Subcutaneous abdominal adipose tissue (tissue), 5 donors: Measurements from ENCODE around the gene F13A1.

Experiments
- H3K27ac ChIP-seq: one replicate; pipeline ENCODE4 v1.7.0; 2013; ENCODE audit warnings: low read depth, mild to moderate bottlenecking, inconsistent platforms, low read length, moderate library complexity
- H3K27me3 ChIP-seq, 5 donors: one replicate each; pipeline ENCODE4 v1.7.0; 2013; ENCODE audit warnings: low read length in 5 of 5, inconsistent platforms in 1 of 5; ENCODE audit not compliant: control insufficient read depth in 5 of 5, insufficient read depth in 4 of 5
- H3K36me3 ChIP-seq, 5 donors: one replicate each; pipeline ENCODE4 v1.7.0; 2013; ENCODE audit warnings: low read length in 5 of 5; ENCODE audit not compliant: control insufficient read depth in 5 of 5, insufficient read depth in 5 of 5
- H3K4me1 ChIP-seq, 5 donors: one replicate each; pipeline ENCODE4 v1.7.0; 2013; ENCODE audit warnings: low read length in 5 of 5, mild to moderate bottlenecking in 3 of 5, moderate library complexity in 1 of 5; ENCODE audit not compliant: control insufficient read depth in 5 of 5, insufficient read depth in 5 of 5
- H3K4me3 ChIP-seq, 5 donors: one replicate each; pipeline ENCODE4 v1.7.0; 2013; ENCODE audit warnings: low read length in 5 of 5, low read depth in 1 of 5
- H3K9ac ChIP-seq, 5 donors: one replicate each; pipeline ENCODE4 v1.7.0; 2013; ENCODE audit warnings: low read length in 5 of 5, mild to moderate bottlenecking in 4 of 5, moderate library complexity in 3 of 5
- H3K9me3 ChIP-seq, 5 donors: one replicate each; pipeline ENCODE4 v1.7.0; 2013; ENCODE audit warnings: low read length in 5 of 5; ENCODE audit not compliant: control insufficient read depth in 5 of 5
- donor health status: healthy.
- donor health status: healthy.
- donor health status: healthy.
- donor health status: healthy.
- donor health status: healthy.

F13A1 gene

DNA sequence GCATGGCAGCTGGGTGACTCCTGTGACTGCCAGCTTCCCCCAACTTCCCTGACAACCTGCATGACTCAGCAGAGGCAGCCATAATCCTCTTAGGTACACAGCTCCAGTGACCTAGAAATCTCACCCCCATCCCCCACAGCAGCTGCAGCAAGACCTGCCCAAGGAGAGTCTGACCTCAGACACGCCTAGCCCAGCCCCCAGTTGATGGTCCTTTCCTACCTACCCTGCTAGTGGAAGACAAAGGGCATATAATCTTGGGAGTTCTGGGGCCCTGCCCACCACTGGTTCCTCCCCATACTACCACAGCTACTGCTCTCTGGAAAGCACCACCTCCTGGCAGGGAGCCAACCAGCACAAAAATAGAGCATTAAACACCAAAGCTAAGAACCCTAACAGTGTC, 90.2 kb downstream of the F13A1 start:
- Histone ChIP-seq H3K9me3 (no peaks in the 10 kb centered on the region), H3K9ac (no peak overlapping the region), H3K4me3 (no peak overlapping the region), H3K27me3 (no peaks in the 10 kb centered on the region), H3K27ac (no peak overlapping the region), H3K36me3 (no peaks in the 10 kb centered on the region), H3K4me1 (peaks cover 0 to 4% (median 0%) of the 10 kb centered on the region in 5 donors)

DNA sequence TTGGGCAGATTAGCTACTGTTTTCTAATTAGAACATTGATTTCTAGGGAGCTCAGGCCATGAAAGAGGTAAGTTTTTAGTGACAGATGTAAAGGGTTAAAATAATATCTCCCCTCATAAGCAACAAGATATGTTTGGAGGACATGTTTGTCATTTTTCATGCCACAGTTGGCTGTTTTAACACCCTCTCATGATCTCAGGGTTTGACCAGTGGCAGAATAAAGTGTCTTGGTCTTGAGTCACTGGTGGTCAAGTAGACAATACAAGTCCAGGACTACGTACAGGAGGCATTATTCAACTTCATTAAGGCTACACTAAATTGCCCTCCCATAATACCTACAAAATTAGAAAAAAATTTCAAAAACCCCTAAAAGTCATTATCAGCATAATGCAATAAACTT, 92.6 kb downstream of the F13A1 start:
- H3K27me3 ChIP-seq: no peaks in the 10 kb centered on the region
- H3K4me1 ChIP-seq: peaks cover 0 to 4% (median 0%) of the 10 kb centered on the region in 5 donors
- H3K36me3 ChIP-seq: no peaks in the 10 kb centered on the region
- no peaks in the 10 kb centered on the region for H3K9me3 ChIP-seq
- H3K27ac ChIP-seq: no peak overlapping the region
- no peak overlapping the region for H3K9ac ChIP-seq
- H3K4me3 ChIP-seq: no peak overlapping the region

DNA sequence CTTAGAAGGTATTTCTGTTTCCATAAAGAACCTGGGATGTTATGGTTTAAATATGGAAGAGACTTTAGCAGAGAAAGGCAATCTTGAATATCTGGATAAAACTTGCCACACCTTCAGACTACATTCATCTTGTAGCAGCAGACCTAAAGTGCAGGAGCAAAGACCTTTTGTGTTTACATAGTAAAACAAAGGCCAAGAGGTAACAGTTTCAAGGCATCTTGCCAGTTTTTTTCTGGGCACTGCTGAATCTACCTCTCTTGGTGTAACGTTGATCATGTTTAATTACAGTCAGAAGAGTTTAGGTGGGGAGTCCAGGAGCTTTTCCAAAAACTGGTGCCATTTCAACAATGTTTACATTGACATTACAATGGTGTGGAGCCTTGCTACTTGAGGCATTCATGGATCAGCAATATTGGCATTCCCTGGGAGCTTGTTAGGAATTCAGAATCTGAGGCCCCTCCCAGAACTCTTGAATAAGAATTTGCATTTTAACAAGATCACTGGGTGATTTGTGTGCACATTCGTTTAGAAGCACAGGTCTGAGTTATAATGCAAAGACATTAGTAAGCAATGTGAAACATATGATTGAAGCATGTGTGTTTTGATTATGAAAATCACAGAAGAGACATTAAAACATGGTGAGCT, 94.5 kb downstream of the F13A1 start:
- Histone ChIP-seq H3K27ac (no peak overlapping the region), H3K9ac (no peak overlapping the region), H3K36me3 (no peaks in the 10 kb centered on the region), H3K4me3 (no peak overlapping the region), H3K4me1 (peaks cover 0 to 4% (median 0%) of the 10 kb centered on the region in 5 donors), H3K9me3 (no peaks in the 10 kb centered on the region), H3K27me3 (no peaks in the 10 kb centered on the region)

DNA sequence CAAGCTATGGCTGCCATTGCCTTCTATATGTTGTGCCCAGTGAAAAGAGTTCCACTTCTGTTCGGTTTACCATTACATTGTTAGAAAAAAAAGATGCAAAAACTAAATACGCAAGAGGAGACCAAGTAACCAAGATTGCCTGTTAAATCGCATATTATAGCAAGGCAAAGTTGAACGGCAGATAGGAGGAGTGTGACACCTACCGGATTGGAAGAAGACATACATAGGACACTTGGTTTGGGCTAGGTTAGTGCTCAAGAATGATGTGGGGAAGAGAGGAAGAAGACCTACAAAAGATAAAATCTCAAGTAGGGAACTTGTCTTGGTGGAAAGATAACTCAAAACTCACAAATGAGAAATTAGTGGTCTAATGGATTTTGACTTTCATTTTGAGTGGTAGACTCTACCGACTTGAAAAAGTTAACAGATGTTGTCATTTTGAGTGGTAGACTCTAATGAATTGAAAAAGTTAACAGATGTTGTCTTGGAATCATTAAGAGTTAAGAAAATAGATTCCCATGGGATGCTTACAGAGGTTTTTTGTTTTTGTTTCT, 95.5 kb downstream of the F13A1 start:
- H3K4me1 ChIP-seq: peaks cover 0 to 3% (median 0%) of the 10 kb centered on the region in 5 donors
- H3K27ac ChIP-seq: no peak overlapping the region
- no peak overlapping the region for H3K9ac ChIP-seq
- H3K36me3 ChIP-seq: peaks cover 0 to 5% (median 0%) of the 10 kb centered on the region in 5 donors
- no peak overlapping the region for H3K4me3 ChIP-seq
- no peaks in the 10 kb centered on the region for H3K27me3 ChIP-seq
- no peaks in the 10 kb centered on the region for H3K9me3 ChIP-seq

DNA sequence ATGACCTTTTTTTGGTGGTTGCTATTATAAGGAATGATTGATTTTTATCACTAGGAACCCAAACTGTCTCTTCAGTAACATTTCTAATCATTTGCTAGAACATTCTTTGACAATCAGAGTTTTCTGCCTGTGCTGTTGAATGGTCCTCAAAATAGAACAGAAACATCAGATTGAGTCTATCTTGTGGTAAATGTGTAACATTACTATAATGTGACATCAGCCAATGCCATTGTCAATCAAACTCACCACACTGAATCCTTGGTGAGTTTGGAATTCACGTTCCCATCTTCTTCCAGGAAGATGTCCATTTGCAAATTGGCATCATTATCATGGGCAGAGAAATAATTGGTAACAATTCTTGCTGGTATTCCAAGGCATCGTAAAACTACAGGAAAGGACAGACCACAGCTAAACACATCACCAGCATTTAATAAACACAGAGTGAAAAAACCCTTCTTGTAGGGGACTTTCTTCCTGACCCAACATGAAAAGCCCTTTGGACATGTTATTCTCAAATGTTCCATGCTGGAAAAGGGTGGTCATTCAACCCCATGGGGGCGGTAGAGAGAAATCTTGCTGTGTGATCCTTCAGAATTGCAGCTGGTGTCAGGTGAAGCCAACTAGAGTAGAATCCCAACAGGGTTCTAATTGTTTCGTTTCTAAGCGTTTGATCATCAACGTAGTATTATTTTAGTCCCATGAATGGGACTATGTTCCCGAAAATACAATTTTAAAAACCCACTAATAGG, 98.5 kb downstream of the F13A1 start:
- no peak overlapping the region for H3K27ac ChIP-seq
- H3K4me3 ChIP-seq: no peak overlapping the region
- no peak overlapping the region for H3K9ac ChIP-seq
- no peaks in the 10 kb centered on the region for H3K9me3 ChIP-seq
- H3K27me3 ChIP-seq: no peaks in the 10 kb centered on the region
- peaks cover 0 to 13% (median 11%) of the 10 kb centered on the region in 5 donors for H3K4me1 ChIP-seq
- H3K36me3 ChIP-seq: peaks cover 0 to 14% (median 0%) of the 10 kb centered on the region in 5 donors

DNA sequence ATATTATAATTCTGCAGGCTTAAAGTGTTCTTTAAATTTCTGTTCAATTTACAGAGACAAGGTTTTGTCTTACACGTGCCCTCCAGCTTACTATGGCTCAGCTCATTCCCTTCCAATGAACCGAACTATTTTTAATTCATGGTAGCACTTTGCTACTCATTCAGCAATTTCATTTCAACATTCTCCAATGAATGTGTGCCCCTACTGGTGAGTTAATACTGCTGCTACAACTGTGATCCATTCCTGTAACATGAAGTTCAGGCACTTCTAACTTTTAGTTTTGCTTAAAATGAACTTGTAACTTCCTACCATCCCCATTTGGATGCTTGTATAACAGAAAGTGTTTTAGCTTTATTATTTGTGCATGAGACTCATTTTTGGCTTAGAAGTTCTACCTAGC, 99.7 kb downstream of the F13A1 start:
- H3K9me3 ChIP-seq: no peaks in the 10 kb centered on the region
- no peak overlapping the region for H3K9ac ChIP-seq
- no peak overlapping the region for H3K4me3 ChIP-seq
- no peaks in the 10 kb centered on the region for H3K27me3 ChIP-seq
- peaks cover 0 to 13% (median 11%) of the 10 kb centered on the region in 5 donors for H3K4me1 ChIP-seq
- H3K36me3 ChIP-seq: peaks cover 0 to 14% (median 0%) of the 10 kb centered on the region in 5 donors
- no peak overlapping the region for H3K27ac ChIP-seq

DNA sequence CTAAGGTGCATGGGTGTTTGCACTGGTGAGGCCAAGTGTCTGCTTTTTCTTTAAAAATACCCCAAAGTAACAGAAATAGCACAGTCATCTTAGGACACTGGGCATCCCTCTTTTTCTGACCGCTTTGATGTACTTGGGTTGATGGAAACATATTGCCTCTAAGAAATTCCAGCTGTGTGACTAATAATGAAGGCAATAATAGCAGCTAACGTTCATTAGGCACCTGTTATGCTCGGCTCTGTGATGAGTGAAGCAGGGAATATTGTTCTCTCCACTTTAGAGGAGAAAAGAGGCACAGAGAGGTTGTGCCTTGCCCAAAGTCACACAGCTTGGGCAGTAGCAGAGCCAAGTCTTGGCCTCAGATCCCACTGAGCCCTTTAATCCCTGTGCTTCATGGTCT, 100.7 kb downstream of the F13A1 start:
- Histone ChIP-seq H3K36me3 (peaks cover 0 to 14% (median 0%) of the 10 kb centered on the region in 5 donors), H3K4me1 (peaks cover 0 to 13% (median 11%) of the 10 kb centered on the region in 5 donors), H3K9me3 (no peaks in the 10 kb centered on the region), H3K9ac (no peak overlapping the region), H3K27ac (no peak overlapping the region), H3K4me3 (no peak overlapping the region), H3K27me3 (no peaks in the 10 kb centered on the region)

DNA sequence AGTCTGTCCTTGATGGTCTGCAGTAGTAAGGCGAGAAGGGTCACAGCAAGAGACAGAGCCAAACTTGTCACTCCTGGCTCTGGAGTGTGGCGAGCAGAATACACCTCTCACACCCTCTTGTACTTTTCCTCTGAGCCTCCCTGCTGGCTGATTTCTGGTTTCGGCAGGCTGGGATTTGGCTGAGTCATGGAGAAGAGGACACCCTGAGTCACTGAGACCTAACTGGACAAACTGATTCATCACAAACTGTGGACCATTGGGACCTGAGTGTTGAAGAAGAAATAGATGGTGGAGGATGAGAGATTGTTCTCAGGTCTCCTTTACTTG, 101.7 kb downstream of the F13A1 start:
- peaks cover 0 to 13% (median 11%) of the 10 kb centered on the region in 5 donors for H3K4me1 ChIP-seq
- H3K4me3 ChIP-seq: no peak overlapping the region
- H3K27ac ChIP-seq: no peak overlapping the region
- peaks cover 0 to 14% (median 0%) of the 10 kb centered on the region in 5 donors for H3K36me3 ChIP-seq
- H3K9me3 ChIP-seq: no peaks in the 10 kb centered on the region
- no peaks in the 10 kb centered on the region for H3K27me3 ChIP-seq
- H3K9ac ChIP-seq: no peak overlapping the region

DNA sequence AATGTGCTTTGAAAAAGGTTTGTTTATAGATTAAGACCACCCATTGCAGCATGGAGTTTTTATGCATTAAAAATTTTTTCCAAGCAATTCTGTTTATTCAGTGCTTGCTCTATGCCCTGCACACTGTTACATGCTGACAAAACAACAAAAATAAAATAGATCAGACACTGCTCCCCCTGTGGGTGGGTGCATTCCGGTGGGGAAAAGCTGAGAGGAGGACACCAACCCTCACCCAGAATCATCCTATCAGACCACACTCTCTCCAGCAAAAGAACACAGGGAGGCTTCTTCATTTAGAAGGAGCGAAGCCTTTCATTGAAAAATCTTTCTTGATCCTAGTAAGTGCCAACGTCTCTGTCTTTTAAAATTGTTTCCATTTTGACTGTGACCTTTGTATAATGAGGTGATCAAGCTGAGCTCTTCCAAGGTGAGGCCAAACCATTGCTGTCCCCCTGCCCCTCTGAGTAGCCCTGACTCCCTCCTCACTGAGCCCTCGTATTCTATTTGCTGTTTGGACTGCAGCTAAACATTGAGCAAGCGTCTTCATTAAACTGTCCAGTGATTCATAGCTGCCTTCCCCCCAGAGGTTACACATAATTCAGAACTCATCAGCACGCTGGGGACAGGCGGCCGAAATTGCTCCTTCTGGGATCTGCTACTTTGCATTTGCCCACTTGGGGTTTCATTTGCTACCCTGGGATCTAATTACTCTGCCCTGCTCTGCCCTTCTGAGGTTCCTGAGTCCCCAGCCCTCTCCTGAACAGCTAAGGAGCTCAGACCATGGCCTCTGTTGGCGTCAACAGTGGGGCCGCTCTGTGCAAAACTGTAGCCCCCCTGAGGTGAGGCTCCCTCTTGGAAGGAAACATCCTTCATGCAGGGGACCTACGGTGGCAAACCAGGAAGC, 102.4 kb downstream of the F13A1 start:
- Histone ChIP-seq H3K4me3 (no peak overlapping the region), H3K36me3 (peaks cover 0 to 14% (median 0%) of the 10 kb centered on the region in 5 donors), H3K9me3 (no peaks in the 10 kb centered on the region), H3K27ac (no peak overlapping the region), H3K27me3 (no peaks in the 10 kb centered on the region), H3K9ac (no peak overlapping the region), H3K4me1 (peaks cover 0 to 13% (median 11%) of the 10 kb centered on the region in 5 donors)
